Measurements from ENCODE around the gene CD69.

DNA sequence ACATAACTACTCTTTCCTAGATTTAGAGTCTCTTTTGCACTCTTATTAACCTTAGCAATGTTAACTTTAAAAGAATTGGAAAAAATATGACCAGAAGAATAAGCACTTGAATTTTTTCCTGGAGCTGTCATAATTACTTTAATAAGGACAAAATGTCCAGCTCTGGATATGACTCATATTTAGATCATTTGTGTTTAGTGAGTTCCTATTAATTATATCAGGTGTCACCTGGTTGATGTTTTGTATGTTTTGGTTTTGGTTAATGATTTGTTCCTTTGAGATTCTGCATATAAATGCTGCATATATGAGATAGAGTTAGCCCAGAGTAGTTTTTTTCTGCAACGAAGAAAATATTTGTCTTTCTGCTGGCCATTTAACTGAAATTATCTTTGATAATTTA, 32.9 kb downstream of the CD69 start:
- TF ChIP-seq, protein P1, sequence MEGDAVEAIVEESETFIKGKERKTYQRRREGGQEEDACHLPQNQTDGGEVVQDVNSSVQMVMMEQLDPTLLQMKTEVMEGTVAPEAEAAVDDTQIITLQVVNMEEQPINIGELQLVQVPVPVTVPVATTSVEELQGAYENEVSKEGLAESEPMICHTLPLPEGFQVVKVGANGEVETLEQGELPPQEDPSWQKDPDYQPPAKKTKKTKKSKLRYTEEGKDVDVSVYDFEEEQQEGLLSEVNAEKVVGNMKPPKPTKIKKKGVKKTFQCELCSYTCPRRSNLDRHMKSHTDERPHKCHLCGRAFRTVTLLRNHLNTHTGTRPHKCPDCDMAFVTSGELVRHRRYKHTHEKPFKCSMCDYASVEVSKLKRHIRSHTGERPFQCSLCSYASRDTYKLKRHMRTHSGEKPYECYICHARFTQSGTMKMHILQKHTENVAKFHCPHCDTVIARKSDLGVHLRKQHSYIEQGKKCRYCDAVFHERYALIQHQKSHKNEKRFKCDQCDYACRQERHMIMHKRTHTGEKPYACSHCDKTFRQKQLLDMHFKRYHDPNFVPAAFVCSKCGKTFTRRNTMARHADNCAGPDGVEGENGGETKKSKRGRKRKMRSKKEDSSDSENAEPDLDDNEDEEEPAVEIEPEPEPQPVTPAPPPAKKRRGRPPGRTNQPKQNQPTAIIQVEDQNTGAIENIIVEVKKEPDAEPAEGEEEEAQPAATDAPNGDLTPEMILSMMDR (IDR thresholded peaks at IDR 0.05): no peak
- TF ChIP-seq EP300 (IDR thresholded peaks at IDR 0.05): no peak
- no peak for TF ChIP-seq POLR2A (IDR thresholded peaks at IDR 0.05)

Measured in sigmoid colon (tissue), 4 donors.